WTC11 (cell line): ENCODE data around the gene MYCBPAP. TPM values are rescaled to one million over a fixed set of nuclear protein-coding genes. Genes with fewer than 3 reads are reported as not detected.

Experiments
- ATAC-seq: fragments of 200-7000 bp; cut with Tn5 transposase; 2 replicates; pipeline ENCODE4 v1.10.0; 2021; ENCODE audit warnings: mild to moderate bottlenecking, moderate library complexity
- CTCF ChIA-PET: fragments of 300-600 bp; sonication (Branson Sonifier 250); formaldehyde crosslinking; loops from one replicate; lab custom pipeline; 2021; ENCODE audit warnings: antibody characterized with exemption; lab: Charles Lee
- POLR2A ChIA-PET: fragments of 350-600 bp; sonication (Branson Sonifier 250); formaldehyde crosslinking; loops from one replicate; lab custom pipeline; 2021; ENCODE audit warnings: antibody characterized with exemption; lab: Charles Lee
- DNase-seq: peaks from one replicate; pipeline ENCODE4 v3.0.0; 2021; ENCODE audit warnings: low spot score
- H3K27ac Mint-ChIP-seq: 2 replicates; pipeline ENCODE4 v1.8.0; 2021; ENCODE audit warnings: mixed read lengths
- H3K27me3 Mint-ChIP-seq: 2 replicates; pipeline ENCODE4 v1.8.0; 2021; ENCODE audit warnings: low read depth, mild to moderate bottlenecking, moderate library complexity, mixed read lengths
- H3K36me3 Mint-ChIP-seq: 2 replicates; pipeline ENCODE4 v1.8.0; 2021; ENCODE audit warnings: mixed read lengths
- H3K4me1 Mint-ChIP-seq: 2 replicates; pipeline ENCODE4 v1.8.0; 2022; ENCODE audit warnings: mixed read lengths
- H3K4me3 Mint-ChIP-seq: 2 replicates; pipeline ENCODE4 v1.8.0; 2021; ENCODE audit warnings: mild to moderate bottlenecking, moderate library complexity, mixed read lengths
- H3K9me3 Mint-ChIP-seq: 2 replicates; pipeline ENCODE4 v1.8.0; 2021; ENCODE audit warnings: mixed read lengths
- ATF6 ChIP-seq: sonication (generic); formaldehyde crosslinking; IDR thresholded peaks from 2 replicates; pipeline ENCODE4 v1.8.1; 2023; ENCODE audit warnings: mild to moderate bottlenecking, missing genetic modification reagents
- E2F4 ChIP-seq: sonication (generic); formaldehyde crosslinking; IDR thresholded peaks from 2 replicates; pipeline ENCODE4 v1.8.1; 2022; ENCODE audit warnings: low read depth, mild to moderate bottlenecking, moderate library complexity, missing genetic modification reagents, borderline replicate concordance
- EMX1 ChIP-seq: fragments of 250-450 bp; sonication (Bioruptor Pico); IDR thresholded peaks from 2 replicates; pipeline ENCODE4 v1.8.0; 2021; ENCODE audit warnings: mild to moderate bottlenecking
- GABPB1 ChIP-seq: sonication (generic); formaldehyde crosslinking; IDR thresholded peaks from 2 replicates; pipeline ENCODE4 v1.8.1; 2023; ENCODE audit warnings: mild to moderate bottlenecking, missing genetic modification reagents
- IRF2 ChIP-seq: sonication (generic); formaldehyde crosslinking; IDR thresholded peaks from 2 replicates; pipeline ENCODE4 v1.8.0; 2022; ENCODE audit warnings: low read depth, missing genetic modification reagents, borderline replicate concordance
- NFE2L1 ChIP-seq: sonication (generic); formaldehyde crosslinking; IDR thresholded peaks from 2 replicates; pipeline ENCODE4 v1.8.1; 2023; ENCODE audit warnings: missing genetic modification reagents
- NR3C1 ChIP-seq: sonication (generic); formaldehyde crosslinking; conservative IDR thresholded peaks from 2 replicates; pipeline ENCODE4 v1.8.1; 2023; ENCODE audit warnings: low read depth, mild to moderate bottlenecking, missing genetic modification reagents
- RORB ChIP-seq: fragments of 250-450 bp; sonication (Bioruptor Pico); IDR thresholded peaks from 2 replicates; pipeline ENCODE4 v1.9.0; 2021; ENCODE audit warnings: mild to moderate bottlenecking
- SMAD4 ChIP-seq: sonication (generic); formaldehyde crosslinking; IDR thresholded peaks from 2 replicates; pipeline ENCODE4 v1.8.0; 2022; ENCODE audit warnings: mild to moderate bottlenecking, missing genetic modification reagents
- SP1 ChIP-seq: sonication (generic); formaldehyde crosslinking; conservative IDR thresholded peaks from 2 replicates; pipeline ENCODE4 v1.8.1; 2022; ENCODE audit warnings: missing genetic modification reagents
- STAT6 ChIP-seq: sonication (generic); formaldehyde crosslinking; conservative IDR thresholded peaks from 2 replicates; pipeline ENCODE4 v1.8.1; 2023; ENCODE audit warnings: mild to moderate bottlenecking, low read depth, missing genetic modification reagents, moderate library complexity
- TCF7 ChIP-seq: sonication (generic); formaldehyde crosslinking; IDR thresholded peaks from 2 replicates; pipeline ENCODE4 v1.8.0; 2022; ENCODE audit warnings: mild to moderate bottlenecking, low read depth, missing genetic modification reagents, moderate library complexity
- TEAD4 ChIP-seq: sonication (generic); formaldehyde crosslinking; IDR thresholded peaks from 2 replicates; pipeline ENCODE4 v1.8.0; 2022; ENCODE audit warnings: mild to moderate bottlenecking, missing genetic modification reagents
- TP53 ChIP-seq: sonication (generic); formaldehyde crosslinking; IDR thresholded peaks from 2 replicates; pipeline ENCODE4 v1.8.1; 2023; ENCODE audit warnings: mild to moderate bottlenecking, missing genetic modification reagents
- ZBTB21 ChIP-seq: sonication (generic); formaldehyde crosslinking; IDR thresholded peaks from 2 replicates; pipeline ENCODE4 v1.8.1; 2023; ENCODE audit warnings: mild to moderate bottlenecking, missing genetic modification reagents, borderline replicate concordance
- ZMAT4 ChIP-seq: fragments of 250-450 bp; sonication (Bioruptor Pico); IDR thresholded peaks from 2 replicates; pipeline ENCODE4 v1.9.0; 2021; ENCODE audit warnings: mild to moderate bottlenecking
- ZNF232 ChIP-seq: sonication (generic); formaldehyde crosslinking; IDR thresholded peaks from 2 replicates; pipeline ENCODE4 v1.8.0; 2022; ENCODE audit warnings: mild to moderate bottlenecking, missing genetic modification reagents
- ZNF532 ChIP-seq: fragments of 250-450 bp; sonication (Bioruptor Pico); IDR thresholded peaks from 2 replicates; pipeline ENCODE4 v1.9.0; 2021; ENCODE audit warnings: mild to moderate bottlenecking, borderline replicate concordance
- total RNA-seq: library from RNA; stranded (reverse); gene quantifications from 3 replicates; pipeline ENCODE4 v1.2.3, GENCODE V29; 2021
- TF ChIP-seq, protein P1 (sequence below): sonication (generic); formaldehyde crosslinking; IDR thresholded peaks from 2 replicates; pipeline ENCODE4 v1.8.0; 2022; ENCODE audit warnings: mild to moderate bottlenecking, missing genetic modification reagents
- TF ChIP-seq, protein P2 (sequence below): fragments of 250-450 bp; sonication (Bioruptor Pico); IDR thresholded peaks from 2 replicates; pipeline ENCODE4 v1.8.0; 2021; ENCODE audit warnings: mild to moderate bottlenecking

MYCBPAP gene
- total RNA-seq, 1 experiment from 2014 or later, result 5.7 TPM

- no peak for TF ChIP-seq ZMAT4
- TF ChIP-seq TCF7, result no peak
- TF ChIP-seq ZNF532 (CRISPR knock-in tag), result no peak
- TF ChIP-seq STAT6 (CRISPR knock-in tag), result no peak
- TF ChIP-seq RORB, result no peak
- TF ChIP-seq ZNF232 (CRISPR knock-in tag), result no peak
- TF ChIP-seq E2F4 (CRISPR knock-in tag), result no peak
- no peak for TF ChIP-seq NR3C1
- no peak for TF ChIP-seq ATF6
- no peak for TF ChIP-seq NFE2L1 (CRISPR knock-in tag)
- TF ChIP-seq TEAD4 (CRISPR knock-in tag), result no peak
- TF ChIP-seq, protein P1, sequence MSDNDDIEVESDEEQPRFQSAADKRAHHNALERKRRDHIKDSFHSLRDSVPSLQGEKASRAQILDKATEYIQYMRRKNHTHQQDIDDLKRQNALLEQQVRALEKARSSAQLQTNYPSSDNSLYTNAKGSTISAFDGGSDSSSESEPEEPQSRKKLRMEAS (CRISPR knock-in tag), result no peak
- TF ChIP-seq GABPB1 (CRISPR knock-in tag), result no peak
- TF ChIP-seq ZBTB21 (CRISPR knock-in tag), result no peak
- TF ChIP-seq TP53, result no peak
- no peak for DNase-seq
- Mint-ChIP-seq H3K27ac (no peak overlapping the region), H3K4me1 (peaks cover 28% of the 10 kb centered on the region), H3K36me3 (no peaks in the 10 kb centered on the region), H3K4me3 (no peak overlapping the region), H3K27me3 (peaks cover 32% of the 10 kb centered on the region), H3K9me3 (no peaks in the 10 kb centered on the region)
- ChIA-PET CTCF (interaction anchor here (0.5 to 2.5 kb wide), 3 partner anchors 8 to 225 kb away, joined by 3 to 15 read pairs (median 3); no protein-coding TSS in a partner anchor), POLR2A (interaction anchor here (1.4 kb wide), 1 partner anchor 9 kb away, joined by 4 read pairs; the partner anchor contains the start of gene CACNA1G)
- ATAC-seq, result no peak
Observed at GRCh38 chr17:50569592-50569991, 61.4 kb downstream of the MYCBPAP start.

- peaks cover 27% of the 10 kb centered on the region for H3K27me3 Mint-ChIP-seq
- POLR2A ChIA-PET, result interaction anchor here (1.4 kb wide), 1 partner anchor 9 kb away, joined by 4 read pairs; the partner anchor contains the start of gene CACNA1G
- no peaks in the 10 kb centered on the region for H3K9me3 Mint-ChIP-seq
- H3K4me3 Mint-ChIP-seq, result no peak overlapping the region
- no peak for ATAC-seq
- H3K4me1 Mint-ChIP-seq, result peaks cover 24% of the 10 kb centered on the region
- no peak for DNase-seq
- CTCF ChIA-PET, result interaction anchor here (0.5 to 2.5 kb wide), 5 partner anchors 8 to 224 kb away, joined by 3 to 15 read pairs (median 4); no protein-coding TSS in a partner anchor
- H3K27ac Mint-ChIP-seq, result no peak overlapping the region
- no peaks in the 10 kb centered on the region for H3K36me3 Mint-ChIP-seq
- no peak for TF ChIP-seq SP1 (CRISPR knock-in tag)
- no peak for TF ChIP-seq SMAD4 (CRISPR knock-in tag)
- TF ChIP-seq IRF2, result no peak
- TF ChIP-seq, protein P2, sequence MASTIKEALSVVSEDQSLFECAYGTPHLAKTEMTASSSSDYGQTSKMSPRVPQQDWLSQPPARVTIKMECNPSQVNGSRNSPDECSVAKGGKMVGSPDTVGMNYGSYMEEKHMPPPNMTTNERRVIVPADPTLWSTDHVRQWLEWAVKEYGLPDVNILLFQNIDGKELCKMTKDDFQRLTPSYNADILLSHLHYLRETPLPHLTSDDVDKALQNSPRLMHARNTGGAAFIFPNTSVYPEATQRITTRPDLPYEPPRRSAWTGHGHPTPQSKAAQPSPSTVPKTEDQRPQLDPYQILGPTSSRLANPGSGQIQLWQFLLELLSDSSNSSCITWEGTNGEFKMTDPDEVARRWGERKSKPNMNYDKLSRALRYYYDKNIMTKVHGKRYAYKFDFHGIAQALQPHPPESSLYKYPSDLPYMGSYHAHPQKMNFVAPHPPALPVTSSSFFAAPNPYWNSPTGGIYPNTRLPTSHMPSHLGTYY (CRISPR knock-in tag), result no peak
- no peak for TF ChIP-seq ZNF232 (CRISPR knock-in tag)
- TF ChIP-seq STAT6 (CRISPR knock-in tag), result no peak
- TF ChIP-seq NR3C1, result no peak
- TF ChIP-seq GABPB1 (CRISPR knock-in tag), result no peak
- TF ChIP-seq, protein P1 (CRISPR knock-in tag), result no peak
- TF ChIP-seq EMX1, result no peak
Observed at GRCh38 chr17:50570032-50570431, 61.8 kb downstream of the MYCBPAP start.
